ENCODE data around the gene TBC1D22B.

DNA sequence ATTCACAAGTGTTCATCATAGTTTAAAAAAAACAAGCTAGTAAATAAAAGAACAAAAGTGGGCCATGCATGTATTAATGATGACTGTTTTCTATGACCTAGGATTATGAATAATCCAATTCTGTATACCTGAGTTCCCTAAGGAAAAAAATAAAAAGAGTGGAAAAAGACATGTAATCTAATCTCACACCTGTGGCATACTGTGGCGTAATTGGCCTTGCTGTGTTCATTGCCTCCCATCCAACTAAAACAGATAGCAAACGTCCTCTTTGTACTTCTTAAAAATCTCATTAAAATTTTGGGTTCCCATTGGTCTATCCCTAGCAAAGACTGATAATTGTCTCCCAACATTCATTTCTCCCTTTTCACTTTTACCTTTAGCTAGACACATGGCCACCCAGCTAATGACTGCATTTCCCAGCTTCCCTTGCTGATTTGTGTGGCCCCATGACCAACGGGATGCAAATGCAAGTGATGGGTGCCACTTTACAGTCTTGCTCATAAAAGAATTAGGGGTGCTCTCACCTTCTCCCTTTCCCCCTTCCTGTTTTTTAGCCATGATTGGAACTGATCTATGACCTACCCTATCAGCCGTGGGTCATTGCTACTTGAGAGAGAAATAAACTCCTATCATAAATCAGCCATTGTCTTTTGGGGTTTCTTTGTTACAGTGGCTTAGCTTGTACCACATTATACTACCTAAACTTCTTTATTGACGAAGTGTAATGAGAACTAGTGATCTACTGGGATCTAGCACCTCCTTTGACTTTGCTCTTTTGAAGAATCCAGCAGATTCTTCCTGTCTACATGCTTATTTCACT lies 32.0 kb upstream of the TBC1D22B start:
- TF ChIP-seq EP300 (IDR thresholded peaks at IDR 0.05) (no peak), POLR2AphosphoS5 (IDR thresholded peaks at IDR 0.05) (no peak), POLR2A (IDR thresholded peaks at IDR 0.05) (no peak)
- TF ChIP-seq, protein P1, sequence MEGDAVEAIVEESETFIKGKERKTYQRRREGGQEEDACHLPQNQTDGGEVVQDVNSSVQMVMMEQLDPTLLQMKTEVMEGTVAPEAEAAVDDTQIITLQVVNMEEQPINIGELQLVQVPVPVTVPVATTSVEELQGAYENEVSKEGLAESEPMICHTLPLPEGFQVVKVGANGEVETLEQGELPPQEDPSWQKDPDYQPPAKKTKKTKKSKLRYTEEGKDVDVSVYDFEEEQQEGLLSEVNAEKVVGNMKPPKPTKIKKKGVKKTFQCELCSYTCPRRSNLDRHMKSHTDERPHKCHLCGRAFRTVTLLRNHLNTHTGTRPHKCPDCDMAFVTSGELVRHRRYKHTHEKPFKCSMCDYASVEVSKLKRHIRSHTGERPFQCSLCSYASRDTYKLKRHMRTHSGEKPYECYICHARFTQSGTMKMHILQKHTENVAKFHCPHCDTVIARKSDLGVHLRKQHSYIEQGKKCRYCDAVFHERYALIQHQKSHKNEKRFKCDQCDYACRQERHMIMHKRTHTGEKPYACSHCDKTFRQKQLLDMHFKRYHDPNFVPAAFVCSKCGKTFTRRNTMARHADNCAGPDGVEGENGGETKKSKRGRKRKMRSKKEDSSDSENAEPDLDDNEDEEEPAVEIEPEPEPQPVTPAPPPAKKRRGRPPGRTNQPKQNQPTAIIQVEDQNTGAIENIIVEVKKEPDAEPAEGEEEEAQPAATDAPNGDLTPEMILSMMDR (IDR thresholded peaks at IDR 0.05) = no peak
